ENCODE measurements around the gene FLNC.
A peak's percentile ranks its signal among the peaks of the same experiment; 100 is the strongest.

The FLNC gene

DNA sequence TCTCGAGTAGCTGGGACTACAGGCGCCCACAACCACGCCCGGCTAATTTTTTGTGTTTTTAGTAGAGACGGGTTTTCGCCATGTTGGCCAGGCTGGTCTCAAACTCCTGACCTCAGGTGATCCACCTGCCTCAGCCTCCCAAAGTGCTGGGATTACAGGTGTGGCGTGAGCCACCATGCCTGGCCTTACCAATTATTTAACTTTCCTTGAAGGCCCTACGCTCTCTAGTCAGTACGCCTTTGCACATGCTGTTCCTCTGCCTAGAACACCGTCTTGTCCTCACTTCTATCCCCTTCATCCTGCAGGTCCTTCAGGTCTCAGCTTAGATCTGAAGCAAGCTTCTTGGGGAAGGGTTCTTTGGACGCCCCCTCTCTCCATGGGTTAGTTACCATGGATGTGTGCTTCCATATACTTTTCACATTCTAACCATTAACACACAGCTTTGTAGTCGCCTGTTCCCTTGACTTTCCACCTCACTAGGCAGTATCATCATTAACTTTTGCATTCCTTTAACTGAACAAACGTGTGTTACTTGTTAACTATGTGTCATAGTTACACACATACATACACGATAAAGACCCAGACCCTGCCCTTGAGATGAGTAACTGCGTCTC, 31.9 kb downstream of the FLNC start:
- no peak for DNase-seq (ENCODE audit: insufficient read length, low spot score)
- no peak for FAIRE-seq

DNA sequence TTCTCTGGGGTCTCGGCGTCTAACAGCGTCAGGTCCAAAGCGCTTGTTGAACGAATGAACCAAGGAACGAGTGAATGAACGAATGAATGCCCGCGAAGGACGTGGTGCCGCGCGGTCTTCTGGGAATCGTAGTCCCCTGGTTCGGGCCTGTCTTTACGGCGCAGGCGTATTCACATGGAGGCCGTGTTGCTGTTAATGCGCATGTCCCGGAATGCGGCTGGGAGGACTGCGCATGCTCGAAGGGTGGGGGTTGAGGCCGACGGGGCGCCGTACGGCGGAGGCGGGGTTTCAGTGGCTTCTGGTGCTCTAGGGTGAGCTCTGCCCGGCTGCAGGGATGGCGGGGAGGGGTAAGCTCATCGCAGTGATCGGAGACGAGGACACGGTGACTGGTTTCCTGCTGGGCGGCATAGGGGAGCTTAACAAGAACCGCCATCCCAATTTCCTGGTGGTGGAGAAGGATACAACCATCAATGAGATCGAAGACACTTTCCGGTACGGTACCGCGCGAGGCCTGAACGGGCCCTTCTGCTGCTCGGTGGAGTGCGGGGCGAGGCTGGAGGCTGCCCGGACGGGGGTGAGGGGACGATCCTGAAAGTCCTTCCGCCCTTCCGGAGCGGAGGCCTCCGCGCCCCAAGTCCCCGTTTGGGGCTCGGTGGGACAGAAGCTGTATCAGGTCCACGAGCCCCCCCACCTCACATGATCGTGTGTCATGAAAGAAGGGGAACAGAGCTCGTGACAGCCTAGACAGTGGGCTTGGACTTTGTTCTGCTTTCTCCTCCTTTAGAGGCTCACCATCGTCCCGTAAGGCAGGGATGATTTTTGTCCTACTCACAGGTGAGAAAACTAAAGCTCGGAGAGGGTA, 32.6 kb downstream of the FLNC start, which contains the start of gene ATP6V1F:
TSS of gene ATP6V1F (plus strand) at position 286 of the 862 bp plus-strand sequence. CDS start at position 335, 49 bp downstream.
- FAIRE-seq: peak; percentile 86

DNA sequence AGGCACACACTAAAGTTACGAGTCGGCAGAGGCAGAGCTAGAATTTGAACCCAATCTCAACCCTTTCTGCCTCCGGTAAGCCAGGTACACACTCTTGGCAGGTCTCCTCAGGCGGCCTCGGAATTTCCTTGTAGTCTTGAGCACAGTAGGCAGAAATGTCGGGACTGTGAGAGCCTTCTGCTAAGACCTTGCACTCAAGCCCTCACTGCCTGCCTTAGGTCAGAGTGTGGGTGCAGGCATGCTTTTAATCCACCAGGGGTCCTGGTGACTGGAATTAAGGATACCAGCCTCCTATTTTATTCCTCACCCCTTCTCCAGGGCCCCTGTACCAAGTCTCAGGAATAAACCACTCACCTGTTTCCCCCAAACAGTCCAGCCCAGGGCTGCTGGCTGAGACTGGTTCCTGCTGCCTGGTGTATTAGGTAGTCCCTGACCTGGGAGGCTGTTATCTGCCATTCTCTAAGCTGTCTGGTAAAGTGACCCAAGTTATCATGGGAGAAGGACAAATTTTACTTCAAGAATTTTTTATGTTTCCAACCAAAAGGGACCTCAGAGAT, 33.3 kb downstream of the FLNC start:
- FAIRE-seq (no peak), DNase-seq (ENCODE audit: insufficient read length, low spot score) (peak; percentile 75)

More for the DNA sequence above, 32.6 kb downstream of the FLNC start, which contains the start of gene ATP6V1F:
- DNase-seq (ENCODE audit: insufficient read length, low spot score): peak; percentile 97

DNA sequence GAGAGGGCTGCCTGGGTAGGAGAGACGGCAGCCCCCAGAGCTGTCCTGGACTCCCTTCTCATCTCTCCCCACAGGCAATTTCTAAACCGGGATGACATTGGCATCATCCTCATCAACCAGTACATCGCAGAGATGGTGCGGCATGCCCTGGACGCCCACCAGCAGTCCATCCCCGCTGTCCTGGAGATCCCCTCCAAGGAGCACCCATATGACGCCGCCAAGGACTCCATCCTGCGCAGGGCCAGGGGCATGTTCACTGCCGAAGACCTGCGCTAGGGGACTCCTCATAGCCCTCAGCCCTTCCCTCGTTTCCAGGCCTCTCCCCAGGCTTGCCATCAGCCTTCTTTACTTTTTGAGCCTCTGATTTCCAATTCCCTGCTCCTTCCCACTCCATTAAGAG, 35.1 kb downstream of the FLNC start:
- DNase-seq (ENCODE audit: insufficient read length, low spot score) (no peak), FAIRE-seq (no peak)

- DNase-seq (ENCODE audit: insufficient read length, low spot score) (no peak), FAIRE-seq (no peak)
Measured at GRCh38 chr7:128865996-128866877, 36.0 kb downstream of the FLNC start.

GRCh38 chr7:128867241-128867640, 37.0 kb downstream of the FLNC start:
- DNase-seq (ENCODE audit: insufficient read length, low spot score): no peak
- FAIRE-seq: no peak

- DNase-seq (ENCODE audit: insufficient read length, low spot score) (no peak), FAIRE-seq (no peak)
Measured at GRCh38 chr7:128867842-128868623, 37.8 kb downstream of the FLNC start.

DNA sequence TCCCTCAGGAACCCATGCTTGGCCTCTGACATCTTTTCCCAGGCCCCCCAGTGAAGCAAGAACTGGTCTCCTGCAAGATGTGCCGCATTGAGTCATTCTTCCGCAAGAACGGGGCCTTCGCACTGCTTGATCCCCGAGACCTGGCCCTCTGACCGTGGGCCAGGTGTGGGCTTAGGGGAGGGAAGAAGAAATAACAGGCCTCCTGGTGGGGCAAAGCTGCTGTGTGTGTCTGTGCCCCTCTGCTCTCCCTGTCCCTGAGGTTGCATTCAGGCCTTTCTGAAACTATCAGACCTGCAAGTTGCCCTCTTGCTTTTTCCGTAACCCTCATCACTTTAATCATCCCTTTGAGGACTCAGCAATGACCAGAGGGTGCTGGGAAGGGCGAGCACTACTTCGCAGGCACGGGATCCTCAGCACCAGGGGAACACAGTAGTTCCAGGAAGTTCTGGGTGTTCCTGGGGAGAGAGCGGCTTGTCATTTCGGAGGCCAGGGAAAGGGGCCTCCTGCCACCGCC, 38.5 kb downstream of the FLNC start:
- FAIRE-seq: no peak
- DNase-seq (ENCODE audit: insufficient read length, low spot score): no peak

- DNase-seq (ENCODE audit: insufficient read length, low spot score): no peak
- FAIRE-seq: no peak
Measured at GRCh38 chr7:128869138-128869943, 39.1 kb downstream of the FLNC start.

- no peak for FAIRE-seq
Measured at GRCh38 chr7:128869944-128870285, 39.7 kb downstream of the FLNC start.

DNA sequence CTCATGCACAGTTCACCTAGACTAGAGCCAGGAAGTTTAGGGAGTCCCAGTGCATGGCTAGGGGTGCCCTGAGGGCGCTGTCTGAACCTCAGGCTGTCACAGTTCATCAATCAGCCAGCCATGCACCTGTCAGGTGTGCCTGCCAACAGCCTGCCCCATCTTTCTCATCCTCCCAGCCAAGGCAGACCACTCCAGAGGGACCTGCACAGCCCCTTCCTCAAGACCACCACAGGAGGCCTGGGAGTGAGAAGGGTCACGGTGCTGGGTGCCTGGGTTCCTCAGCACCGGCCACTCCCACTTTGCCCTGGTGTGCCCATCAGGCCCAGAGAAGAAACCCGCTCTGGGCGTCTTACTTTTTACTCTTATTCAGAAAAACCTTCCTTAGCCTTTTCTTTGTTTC, 40.8 kb downstream of the FLNC start:
- no peak for FAIRE-seq
- no peak for DNase-seq (ENCODE audit: insufficient read length, low spot score)

More at GRCh38 chr7:128869944-128870285, 39.7 kb downstream of the FLNC start:
- DNase-seq (ENCODE audit: insufficient read length, low spot score): no peak

- no peak for FAIRE-seq
- no peak for DNase-seq (ENCODE audit: insufficient read length, low spot score)
Measured at GRCh38 chr7:128872394-128872824, 42.2 kb downstream of the FLNC start.

- no peak for DNase-seq (ENCODE audit: insufficient read length, low spot score)
- FAIRE-seq: no peak
Measured at GRCh38 chr7:128873234-128873633, 43.0 kb downstream of the FLNC start.

GRCh38 chr7:128874140-128875031, 44.2 kb downstream of the FLNC start:
- no peak for DNase-seq (ENCODE audit: insufficient read length, low spot score)
- no peak for FAIRE-seq

- FAIRE-seq: no peak
- DNase-seq (ENCODE audit: insufficient read length, low spot score): no peak
Measured at GRCh38 chr7:128875523-128875948, 45.3 kb downstream of the FLNC start.

DNA sequence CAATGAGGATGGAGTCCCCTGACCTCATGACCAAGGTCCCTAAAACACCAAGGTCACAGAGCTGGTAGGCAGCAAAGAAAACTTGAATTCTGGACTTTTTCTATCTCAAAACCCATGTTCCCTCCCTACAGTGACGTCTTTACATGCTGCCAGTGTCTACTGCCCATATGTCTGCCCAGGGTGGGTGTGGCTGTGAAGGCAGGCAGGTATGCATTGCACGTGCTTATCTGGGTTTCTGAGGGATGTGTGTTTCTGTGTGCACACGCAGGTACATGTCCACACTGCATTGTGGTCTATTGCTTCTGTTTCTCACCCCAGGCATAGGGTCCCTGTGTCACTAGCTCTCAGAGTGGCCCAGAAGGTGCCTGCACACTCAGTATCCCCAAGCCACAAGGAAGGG, 45.9 kb downstream of the FLNC start:
- DNase-seq (ENCODE audit: insufficient read length, low spot score) (no peak), FAIRE-seq (no peak)

- DNase-seq (ENCODE audit: insufficient read length, low spot score) (no peak), FAIRE-seq (no peak)
Measured at GRCh38 chr7:128876586-128876977, 46.4 kb downstream of the FLNC start.
